Duodenal mucosa (tissue), 2 donors: ENCODE data around the gene LRRIQ1.

Source experiments
- H3K27ac ChIP-seq: one replicate; pipeline ENCODE4 v1.7.0; 2013; ENCODE audit warnings: low read depth, low read length
- H3K27me3 ChIP-seq, 2 donors: one replicate each; pipeline ENCODE4 v1.7.0; 2013; ENCODE audit warnings: low read length in 2 of 2, control low read depth in 1 of 2; ENCODE audit not compliant: insufficient read depth in 2 of 2, control insufficient read depth in 1 of 2
- H3K36me3 ChIP-seq, 2 donors: one replicate each; pipeline ENCODE4 v1.7.0; 2013; ENCODE audit warnings: low read length in 2 of 2, control low read depth in 1 of 2; ENCODE audit not compliant: insufficient read depth in 2 of 2, control insufficient read depth in 1 of 2
- H3K4me1 ChIP-seq, 2 donors: one replicate each; pipeline ENCODE4 v1.7.0; 2013; ENCODE audit warnings: low read length in 2 of 2, control low read depth in 1 of 2; ENCODE audit not compliant: insufficient read depth in 2 of 2, control insufficient read depth in 1 of 2
- H3K4me3 ChIP-seq, 2 donors: one replicate each; pipeline ENCODE4 v1.7.0; 2013; ENCODE audit warnings: low read length in 2 of 2, low read depth in 1 of 2
- H3K9ac ChIP-seq, 2 donors: one replicate each; pipeline ENCODE4 v1.7.0; 2013; ENCODE audit warnings: low read length in 2 of 2, low read depth in 1 of 2
- H3K9me3 ChIP-seq, 2 donors: one replicate each; pipeline ENCODE4 v1.7.0; 2013; ENCODE audit warnings: low read length in 2 of 2, control low read depth in 1 of 2; ENCODE audit not compliant: control insufficient read depth in 1 of 2

LRRIQ1 gene

DNA sequence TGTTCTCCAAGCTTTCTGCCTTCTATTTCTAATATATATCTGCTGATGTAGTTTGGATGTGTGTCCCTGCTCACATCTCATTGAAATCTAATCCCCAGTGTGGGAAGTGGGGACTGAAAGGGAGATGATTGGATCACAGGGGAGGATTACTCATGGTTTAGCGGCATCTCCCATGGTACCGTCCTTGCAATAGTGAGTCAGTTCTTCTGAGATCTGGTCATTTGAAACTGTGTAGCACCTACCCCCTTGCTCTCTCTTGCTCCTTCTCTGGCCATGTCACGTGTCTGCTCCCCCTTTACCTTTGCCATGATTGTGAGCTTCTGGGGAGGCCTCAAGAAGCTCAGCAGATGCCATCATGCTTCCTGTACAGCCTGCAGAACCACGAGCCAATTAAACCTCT lies 217.7 kb downstream of the LRRIQ1 start:
- Histone ChIP-seq H3K9ac (no peak overlapping the region), H3K4me3 (no peak overlapping the region), H3K4me1 (no peaks in the 10 kb centered on the region), H3K27me3 (no peaks in the 10 kb centered on the region), H3K27ac (no peak overlapping the region), H3K36me3 (no peaks in the 10 kb centered on the region), H3K9me3 (no peaks in the 10 kb centered on the region)

- Histone ChIP-seq H3K9ac (no peak overlapping the region), H3K9me3 (no peaks in the 10 kb centered on the region), H3K4me1 (no peaks in the 10 kb centered on the region), H3K4me3 (no peak overlapping the region), H3K36me3 (no peaks in the 10 kb centered on the region), H3K27ac (no peak overlapping the region), H3K27me3 (no peaks in the 10 kb centered on the region)
Observed at GRCh38 chr12:85257671-85258070, 221.5 kb downstream of the LRRIQ1 start.

DNA sequence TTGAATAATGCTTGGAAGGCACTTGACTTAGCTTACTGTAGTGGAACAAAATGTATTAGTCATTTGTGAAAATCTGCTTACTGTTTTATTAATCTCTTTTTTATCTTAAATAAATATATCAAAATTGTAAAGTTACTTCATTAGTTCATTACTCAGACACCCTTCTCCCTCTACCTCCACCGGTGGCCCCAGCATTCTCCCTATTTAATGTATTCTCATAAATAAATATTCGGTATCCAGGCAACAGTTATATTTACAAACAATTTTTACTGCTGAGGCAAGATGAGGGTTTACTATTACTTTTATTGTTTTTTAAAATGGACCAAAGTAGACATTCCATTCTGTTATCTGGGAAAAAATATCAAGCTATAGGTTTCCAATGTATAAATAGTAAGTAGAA lies 224.3 kb downstream of the LRRIQ1 start:
- H3K4me3 ChIP-seq, result no peak overlapping the region
- H3K36me3 ChIP-seq, result no peaks in the 10 kb centered on the region
- no peaks in the 10 kb centered on the region for H3K27me3 ChIP-seq
- H3K9me3 ChIP-seq, result no peaks in the 10 kb centered on the region
- no peak overlapping the region for H3K9ac ChIP-seq
- no peaks in the 10 kb centered on the region for H3K4me1 ChIP-seq
- no peak overlapping the region for H3K27ac ChIP-seq

DNA sequence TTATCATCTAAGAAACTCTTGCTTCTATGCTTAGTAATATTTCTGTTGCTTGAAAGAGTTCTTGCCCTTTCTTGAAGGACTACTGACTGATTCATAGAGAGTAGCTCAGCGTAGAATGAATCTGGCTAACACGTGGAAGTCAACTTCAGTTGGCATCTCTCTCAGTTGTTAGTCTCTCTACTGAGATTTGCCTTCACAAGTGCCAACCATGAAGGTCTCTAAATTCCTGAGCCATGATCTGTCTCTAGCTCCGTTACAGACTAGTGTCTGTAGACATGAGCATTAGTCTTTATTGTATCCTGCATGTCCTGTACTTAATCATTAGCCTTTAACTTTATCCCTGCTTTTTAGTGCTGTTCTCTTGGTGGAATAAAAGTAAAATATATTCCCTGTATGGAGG lies 224.7 kb downstream of the LRRIQ1 start:
- Histone ChIP-seq H3K9ac (no peak overlapping the region), H3K36me3 (no peaks in the 10 kb centered on the region), H3K27ac (no peak overlapping the region), H3K27me3 (no peaks in the 10 kb centered on the region), H3K9me3 (no peaks in the 10 kb centered on the region), H3K4me3 (no peak overlapping the region), H3K4me1 (no peaks in the 10 kb centered on the region)

DNA sequence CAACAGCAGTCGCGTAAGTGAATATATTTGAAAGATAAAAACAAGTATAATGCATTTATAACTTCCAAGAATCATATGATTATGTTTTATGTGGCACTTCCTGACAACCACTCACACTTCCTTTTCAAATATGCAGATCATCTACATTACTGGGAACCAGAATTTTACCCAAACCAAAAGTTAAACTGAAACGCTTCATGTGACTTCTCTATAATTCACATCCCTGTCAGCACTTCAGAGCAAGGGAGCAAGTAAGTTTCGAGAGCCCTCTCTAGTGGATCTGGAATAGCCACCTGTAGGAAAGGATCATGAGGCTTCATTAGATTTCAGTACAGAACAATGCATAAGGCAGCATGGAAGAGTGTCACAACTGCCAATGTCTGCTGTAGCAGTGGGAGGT lies 230.2 kb downstream of the LRRIQ1 start:
- no peak overlapping the region for H3K27ac ChIP-seq
- no peak overlapping the region for H3K4me3 ChIP-seq
- H3K4me1 ChIP-seq, result no peaks in the 10 kb centered on the region
- H3K9ac ChIP-seq, result no peak overlapping the region
- peaks cover 0 to 3% of the 10 kb centered on the region in 2 donors for H3K27me3 ChIP-seq
- H3K9me3 ChIP-seq, result no peaks in the 10 kb centered on the region
- no peaks in the 10 kb centered on the region for H3K36me3 ChIP-seq

DNA sequence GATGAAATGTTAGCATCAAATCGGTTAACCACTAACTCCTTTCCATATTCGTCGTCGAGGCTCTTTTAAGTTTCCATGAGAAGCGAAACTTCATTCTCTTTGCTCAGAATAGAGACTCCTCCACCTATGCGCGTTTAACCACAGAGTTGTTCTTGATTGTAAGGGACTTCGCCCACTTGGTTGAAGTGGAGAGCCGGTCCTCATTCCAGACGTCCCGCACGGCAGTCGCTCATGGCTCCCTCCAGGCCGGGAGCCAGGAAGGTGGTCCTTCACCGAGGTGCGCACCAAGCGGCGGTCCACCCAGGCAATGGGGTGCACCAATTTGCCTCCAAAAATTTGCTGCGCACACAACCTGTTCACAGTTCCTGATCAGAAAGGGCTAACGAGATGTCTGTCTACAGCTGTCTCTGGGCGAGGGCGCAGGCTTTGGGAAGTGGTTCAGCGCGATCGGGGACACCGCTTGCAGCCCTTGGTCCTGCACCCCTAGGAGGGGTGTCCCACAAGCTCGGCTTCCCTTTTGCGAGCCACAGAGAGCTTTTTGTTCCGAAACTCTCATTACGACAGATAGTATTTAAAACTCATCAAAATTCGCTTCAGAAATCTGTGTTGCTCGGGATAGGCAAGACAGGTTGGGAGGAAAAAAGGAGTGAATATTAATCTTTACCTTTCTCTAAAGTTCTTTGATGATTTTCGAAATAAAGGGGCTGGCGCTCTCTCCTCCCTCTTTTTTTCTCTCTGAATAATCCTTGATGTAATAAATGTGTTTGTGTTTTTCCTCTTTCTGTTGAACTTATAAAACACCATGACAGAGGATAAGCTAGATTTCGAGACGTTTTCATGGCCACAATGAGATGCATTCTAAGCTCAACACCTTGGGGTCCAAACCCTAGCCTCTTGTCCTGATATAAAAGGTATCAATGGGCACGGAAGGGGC lies 237.5 kb downstream of the LRRIQ1 start:
- H3K4me3 ChIP-seq, result no peak overlapping the region
- no peaks in the 10 kb centered on the region for H3K4me1 ChIP-seq
- no peaks in the 10 kb centered on the region for H3K36me3 ChIP-seq
- H3K27me3 ChIP-seq, result peaks cover 31 to 55% of the 10 kb centered on the region in 2 donors
- no peak overlapping the region for H3K27ac ChIP-seq
- no peak overlapping the region for H3K9ac ChIP-seq
- H3K9me3 ChIP-seq, result no peaks in the 10 kb centered on the region

DNA sequence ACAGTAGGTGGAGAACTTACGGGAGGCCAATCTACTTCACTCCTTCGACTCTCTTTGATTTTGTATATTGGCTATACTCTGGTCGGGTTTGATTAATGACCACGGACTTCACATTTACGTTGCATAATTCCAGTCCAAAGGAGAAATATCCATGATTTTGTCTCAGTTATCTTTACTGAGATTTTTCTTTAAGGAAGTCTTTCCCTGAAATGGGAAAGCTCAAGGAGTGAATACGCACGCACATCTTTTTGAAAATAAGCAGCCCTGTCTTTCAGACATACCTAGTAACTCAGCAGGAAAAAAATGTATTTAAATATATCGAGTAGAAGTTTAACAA lies 238.1 kb downstream of the LRRIQ1 start:
- Histone ChIP-seq H3K4me3 (no peak overlapping the region), H3K27ac (no peak overlapping the region), H3K36me3 (no peaks in the 10 kb centered on the region), H3K27me3 (peaks cover 37 to 62% of the 10 kb centered on the region in 2 donors), H3K9ac (no peak overlapping the region), H3K9me3 (no peaks in the 10 kb centered on the region), H3K4me1 (no peaks in the 10 kb centered on the region)

DNA sequence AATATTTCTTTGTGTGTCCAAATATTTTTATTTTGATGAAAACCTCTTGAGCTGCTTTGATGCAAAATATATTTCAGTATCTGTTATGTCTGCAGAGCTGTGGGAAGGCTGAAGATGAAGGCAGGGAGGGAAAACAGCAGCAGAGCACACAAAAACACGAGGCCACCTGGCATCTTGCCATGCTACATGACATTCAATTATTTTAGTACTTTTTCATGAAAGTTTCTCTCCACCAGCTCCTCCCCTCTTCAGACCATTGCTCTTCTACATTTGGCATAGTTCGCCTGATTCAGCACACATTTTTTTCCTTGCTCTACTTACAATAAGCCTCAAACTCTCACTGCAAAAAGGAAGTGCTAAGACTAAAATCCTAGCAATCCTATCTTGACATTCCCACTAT lies 239.2 kb downstream of the LRRIQ1 start:
- Histone ChIP-seq H3K4me1 (peaks cover 5 to 7% of the 10 kb centered on the region in 2 donors), H3K27me3 (peaks cover 44 to 71% of the 10 kb centered on the region in 2 donors), H3K9me3 (no peaks in the 10 kb centered on the region), H3K4me3 (no peak overlapping the region), H3K9ac (no peak overlapping the region), H3K36me3 (no peaks in the 10 kb centered on the region), H3K27ac (no peak overlapping the region)

DNA sequence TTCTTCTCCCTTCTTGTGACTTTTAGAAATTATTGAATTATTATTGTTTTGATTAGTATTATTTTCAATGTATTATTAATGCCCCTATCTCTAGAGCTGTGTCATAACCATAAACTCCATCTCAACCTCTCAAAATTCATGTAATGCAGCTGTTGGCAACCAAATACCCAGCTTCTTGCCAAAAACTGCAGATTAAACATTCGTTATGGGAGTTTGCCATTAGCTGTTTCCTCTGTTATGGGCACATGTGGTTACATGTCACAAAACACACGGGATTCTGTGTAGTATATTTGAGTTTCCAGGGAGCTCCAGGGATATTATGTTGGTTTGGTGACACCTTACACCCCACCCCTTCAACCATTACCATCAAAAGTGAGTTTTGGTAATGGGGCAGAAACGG lies 241.0 kb downstream of the LRRIQ1 start:
- no peaks in the 10 kb centered on the region for H3K36me3 ChIP-seq
- H3K27ac ChIP-seq, result no peak overlapping the region
- H3K4me1 ChIP-seq, result peaks cover 5 to 11% of the 10 kb centered on the region in 2 donors
- no peaks in the 10 kb centered on the region for H3K9me3 ChIP-seq
- H3K27me3 ChIP-seq, result peaks cover 56 to 85% of the 10 kb centered on the region in 2 donors
- no peak overlapping the region for H3K4me3 ChIP-seq
- no peak overlapping the region for H3K9ac ChIP-seq

- Histone ChIP-seq H3K9ac (no peak overlapping the region), H3K36me3 (no peaks in the 10 kb centered on the region), H3K4me3 (no peak overlapping the region), H3K9me3 (no peaks in the 10 kb centered on the region), H3K27me3 (peaks cover 55 to 93% of the 10 kb centered on the region in 2 donors), H3K27ac (no peak overlapping the region), H3K4me1 (peaks cover 5 to 11% of the 10 kb centered on the region in 2 donors)
Observed at GRCh38 chr12:85277900-85278597, 241.9 kb downstream of the LRRIQ1 start.
